HL-60/S4 treated with phorbol 12-myristate 13-acetate at 8.2 ng/mL for 4 days and 3 days (cell line): ENCODE results near the gene STK11IP.

ENCODE experiments used
- in situ Hi-C: fragments of 300-500 bp; cut with MboI; formaldehyde crosslinking; loops from 2 replicates; pipeline ENCODE4 v1.15.0; 2022; ENCODE audit warnings: low sequenced_read_pairs

Gene STK11IP

GRCh38 chr2:219631904-219632759, 34.5 kb downstream of the STK11IP start:
- in situ Hi-C loops: no loop called here

DNA sequence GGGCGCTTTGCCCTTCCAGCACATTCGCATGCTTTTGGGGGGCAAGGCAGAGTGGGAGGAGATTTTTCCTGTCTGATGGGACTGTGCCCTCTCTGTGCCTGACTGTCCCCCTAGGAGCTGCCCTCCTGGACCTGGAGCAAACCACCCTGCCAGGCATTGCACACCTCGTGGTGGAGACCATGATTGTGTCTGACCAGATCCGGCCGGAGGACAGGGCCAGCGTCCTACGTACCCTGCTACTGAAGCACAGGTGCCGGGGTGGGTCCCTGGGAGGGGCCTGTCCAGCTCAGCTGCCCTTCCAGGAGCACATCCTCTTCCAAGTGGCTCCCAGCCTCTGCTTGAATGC, 35.1 kb downstream of the STK11IP start:
- in situ Hi-C loops: no loop called here

GRCh38 chr2:219633276-219634065, 35.8 kb downstream of the STK11IP start:
- in situ Hi-C loops: no loop called here

DNA sequence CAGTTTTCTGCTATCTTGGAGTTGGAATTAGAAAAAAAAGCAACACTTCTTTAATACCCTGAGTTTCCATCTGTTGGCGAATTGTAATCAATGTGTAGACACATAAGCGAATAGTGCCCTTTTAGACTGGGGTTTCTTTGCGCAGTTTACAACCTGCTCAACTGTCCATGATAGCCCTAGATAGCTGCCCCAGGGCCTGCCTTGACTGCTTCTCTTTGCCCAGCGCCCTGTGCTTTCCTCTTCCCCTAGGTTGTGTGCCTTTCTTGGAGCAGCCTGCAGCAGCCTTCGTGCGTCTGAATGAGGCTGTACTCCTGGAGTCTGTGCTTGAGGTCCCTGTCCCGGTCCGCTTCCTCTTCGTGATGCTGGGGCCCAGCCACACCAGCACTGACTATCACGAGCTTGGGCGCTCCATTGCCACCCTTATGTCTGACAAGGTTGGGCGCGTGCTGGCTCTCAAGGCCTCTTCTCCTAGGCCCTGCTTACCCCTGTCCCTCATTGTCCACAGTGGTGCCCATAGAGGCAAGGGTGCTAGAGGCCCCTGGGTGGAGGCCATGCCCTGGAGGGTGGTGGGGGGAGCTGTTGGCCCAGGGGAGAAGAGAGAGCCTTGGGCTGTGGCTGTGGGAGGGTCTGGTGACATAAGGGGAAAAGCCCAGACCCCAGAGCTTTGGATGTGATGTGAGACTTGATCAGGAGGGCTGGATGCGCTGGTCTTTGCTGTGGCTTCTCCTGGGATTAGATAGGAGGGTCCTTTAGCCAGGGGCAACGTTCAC, 36.7 kb downstream of the STK11IP start:
- in situ Hi-C loops: no loop called here

- in situ Hi-C loops: no loop called here
Measured at GRCh38 chr2:219634951-219635751, 37.5 kb downstream of the STK11IP start.

DNA sequence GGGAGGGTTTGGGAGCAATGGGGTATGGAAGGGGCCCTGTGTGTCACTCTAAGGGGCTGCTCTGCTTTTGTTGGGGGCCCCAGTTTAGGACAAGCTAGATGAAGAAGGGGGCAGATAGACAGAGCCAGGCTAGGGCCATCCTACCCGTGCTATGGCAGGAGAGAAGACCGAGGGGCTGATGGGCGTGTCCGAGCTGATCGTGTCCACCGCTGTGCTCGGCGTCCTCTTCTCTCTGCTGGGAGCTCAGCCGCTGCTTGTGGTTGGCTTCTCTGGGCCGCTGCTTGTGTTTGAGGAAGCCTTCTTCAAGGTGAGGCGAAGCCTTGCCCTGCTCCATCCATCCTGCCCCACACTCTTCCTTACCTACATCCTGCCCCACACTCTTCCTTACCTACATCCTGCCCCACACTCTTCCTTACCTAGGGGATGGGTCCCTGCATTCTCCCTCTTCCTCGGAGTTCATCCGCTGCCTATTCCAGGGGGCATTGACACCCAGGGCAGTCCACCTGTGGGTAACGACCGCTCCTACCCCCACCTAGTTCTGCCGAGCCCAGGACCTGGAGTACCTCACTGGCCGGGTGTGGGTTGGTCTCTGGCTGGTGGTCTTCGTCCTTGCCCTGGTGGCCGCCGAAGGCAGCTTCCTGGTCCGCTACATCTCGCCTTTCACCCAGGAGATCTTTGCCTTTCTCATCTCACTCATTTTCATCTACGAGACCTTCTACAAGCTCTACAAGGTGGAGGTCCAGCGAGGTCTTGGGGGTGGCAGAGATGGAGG, 38.7 kb downstream of the STK11IP start:
- in situ Hi-C loops: no loop called here

DNA sequence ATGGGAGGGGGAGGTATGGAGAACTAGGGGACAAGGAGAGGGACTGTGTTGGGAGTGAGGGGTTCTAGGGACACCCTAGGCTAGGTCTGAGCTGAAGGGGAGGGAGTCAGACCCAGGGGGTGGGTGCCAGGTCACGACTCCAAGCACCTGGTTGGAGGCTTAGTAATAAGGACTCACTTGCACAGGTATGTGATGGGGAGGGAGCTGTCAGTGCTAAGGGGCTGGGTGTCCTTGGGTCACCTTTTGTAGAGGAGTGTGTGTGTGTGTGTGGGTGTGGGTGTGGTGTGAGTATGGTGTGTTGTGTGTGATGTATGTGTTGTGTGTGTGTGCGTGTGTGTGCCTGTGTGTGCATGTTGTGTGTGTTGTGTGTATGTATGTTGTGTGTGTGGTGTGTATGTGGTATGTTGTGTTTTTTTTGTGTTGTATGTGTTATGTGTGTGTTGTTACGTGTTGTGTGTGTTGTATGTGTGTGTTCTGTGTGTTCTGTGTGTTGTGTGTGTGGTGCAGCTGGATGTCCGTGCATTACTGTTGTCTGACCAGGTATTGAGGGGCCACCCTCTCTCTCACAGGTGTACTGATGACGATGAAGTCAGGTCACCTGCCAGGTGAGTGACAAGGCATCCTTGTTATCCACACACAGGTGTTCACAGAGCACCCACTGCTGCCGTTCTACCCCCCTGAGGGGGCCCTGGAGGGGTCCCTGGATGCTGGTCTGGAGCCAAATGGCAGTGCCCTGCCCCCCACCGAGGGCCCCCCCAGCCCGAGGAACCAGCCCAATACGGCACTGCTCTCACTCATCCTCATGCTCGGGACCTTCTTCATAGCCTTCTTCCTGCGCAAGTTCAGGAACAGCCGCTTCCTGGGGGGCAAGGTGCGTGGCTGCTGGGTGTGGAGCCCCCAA, 39.5 kb downstream of the STK11IP start:
- in situ Hi-C loops: no loop called here

DNA sequence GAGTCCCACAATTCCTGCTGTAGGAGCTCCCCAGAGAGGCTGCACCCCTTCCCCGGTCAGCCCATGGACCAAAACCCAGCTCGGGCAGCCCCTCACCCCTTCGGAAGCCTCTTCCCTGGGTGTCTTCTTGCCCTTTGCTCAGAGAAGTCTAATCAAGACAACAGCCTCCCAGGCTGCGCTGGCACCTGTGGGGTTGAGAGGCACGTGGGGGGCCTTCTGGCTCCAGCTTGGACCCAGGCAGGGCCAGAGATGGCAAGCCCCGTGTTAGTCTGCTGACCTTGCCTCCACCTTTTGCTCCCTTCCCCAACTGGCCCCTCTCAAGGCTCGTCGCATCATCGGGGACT, 40.2 kb downstream of the STK11IP start:
- in situ Hi-C loops: no loop called here

- in situ Hi-C loops: no loop called here
Measured at GRCh38 chr2:219638217-219638947, 40.7 kb downstream of the STK11IP start.

DNA sequence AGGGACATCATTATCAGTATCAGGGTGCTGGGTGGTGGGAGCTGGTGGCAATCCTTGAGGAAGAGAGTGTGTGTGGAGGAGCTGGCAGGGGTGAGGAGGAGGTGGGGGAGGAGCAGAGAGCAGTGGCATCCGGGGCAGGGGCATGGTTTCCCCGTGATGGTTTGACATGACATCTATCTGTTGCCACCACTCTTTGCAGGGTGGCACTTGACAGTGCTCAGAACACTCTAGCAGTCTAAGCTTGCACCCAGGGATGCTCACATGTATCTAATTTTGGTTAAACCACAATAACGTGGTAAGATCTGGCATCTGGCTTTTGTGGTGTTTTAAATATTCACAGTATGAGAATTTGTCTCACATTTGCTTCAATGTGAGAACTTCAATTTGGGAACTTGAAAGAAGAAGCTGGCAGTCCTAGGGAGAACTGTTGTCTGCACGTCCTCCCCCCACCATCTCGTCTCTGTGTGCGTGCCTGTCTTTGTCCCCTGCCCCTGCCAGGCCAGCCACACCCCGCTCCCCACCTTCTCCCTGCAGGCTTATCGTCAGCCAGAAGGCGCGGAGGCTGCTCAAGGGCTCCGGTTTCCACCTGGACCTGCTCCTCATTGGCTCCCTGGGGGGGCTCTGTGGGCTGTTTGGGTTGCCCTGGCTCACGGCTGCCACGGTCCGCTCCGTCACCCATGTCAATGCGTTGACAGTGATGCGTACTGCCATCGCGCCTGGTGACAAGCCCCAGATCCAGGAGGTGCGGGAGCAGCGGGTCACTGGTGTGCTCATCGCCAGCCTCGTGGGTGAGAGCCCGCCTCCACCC, 41.5 kb downstream of the STK11IP start:
- in situ Hi-C loops: no loop called here

GRCh38 chr2:219641390-219642068, 43.9 kb downstream of the STK11IP start:
- in situ Hi-C loops: loop anchor here (10.0 kb wide), 1 partner anchor 97 kb away; the partner anchor contains the start of genes CHPF and TMEM198

DNA sequence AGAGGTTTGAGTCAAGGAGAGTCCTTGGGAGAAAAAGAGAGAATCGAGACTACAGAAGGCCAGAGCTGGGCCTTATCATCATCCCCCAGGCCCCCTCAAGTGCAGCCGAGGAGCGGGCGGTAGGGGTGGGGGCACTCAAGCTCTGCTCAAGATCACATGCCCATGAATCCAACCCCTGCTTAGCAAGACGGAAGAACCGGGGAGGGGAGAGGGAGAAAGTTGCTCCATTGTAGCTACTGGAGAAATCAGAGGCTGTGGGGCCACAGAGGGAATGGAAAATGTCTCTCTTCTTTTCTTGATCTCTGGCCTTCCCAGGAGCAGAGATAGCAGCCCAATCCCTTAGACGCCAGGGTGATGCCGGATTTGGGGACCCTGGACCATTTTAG, 44.4 kb downstream of the STK11IP start:
- in situ Hi-C loops: loop anchor here (10.0 kb wide), 1 partner anchor 97 kb away; the partner anchor contains the start of genes CHPF and TMEM198

DNA sequence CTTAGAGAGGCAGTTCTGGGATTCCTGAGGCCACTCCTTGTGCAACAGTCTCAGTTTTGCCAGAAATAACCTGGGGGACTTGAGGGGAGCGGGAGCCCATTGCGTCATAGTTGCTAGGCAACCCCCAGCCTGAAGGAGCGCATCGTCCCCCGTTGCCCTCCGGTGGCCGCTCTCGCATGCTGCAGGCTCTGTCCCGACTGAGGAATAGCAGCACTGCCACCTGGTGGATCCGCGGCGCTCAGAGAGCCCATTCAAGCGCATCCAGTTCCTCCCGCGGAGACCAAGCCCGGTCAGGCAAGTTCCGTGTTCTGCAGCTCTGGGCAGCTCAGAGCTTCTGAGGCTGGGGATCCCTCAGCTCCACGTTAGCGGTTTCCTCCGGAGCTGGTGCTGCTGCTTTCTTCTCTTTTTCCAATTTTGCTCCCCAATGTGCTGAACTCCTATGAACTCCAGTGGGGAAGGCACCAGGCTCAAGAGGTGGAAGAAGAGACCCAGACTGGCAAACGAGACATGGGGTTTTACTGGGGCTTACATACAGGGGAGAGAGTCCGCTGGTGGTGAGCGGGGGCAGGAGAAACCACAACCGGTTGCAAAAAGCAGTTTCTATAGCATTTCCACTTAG, 44.9 kb downstream of the STK11IP start:
- in situ Hi-C loops: loop anchor here (10.0 kb wide), 1 partner anchor 98 kb away; the partner anchor contains the start of genes CHPF and TMEM198

- in situ Hi-C loops: loop anchor here (10.0 kb wide), 1 partner anchor 98 kb away; the partner anchor contains the start of genes CHPF and TMEM198
Measured at GRCh38 chr2:219643084-219643473, 45.4 kb downstream of the STK11IP start.

GRCh38 chr2:219643788-219644398, 46.2 kb downstream of the STK11IP start:
- in situ Hi-C loops: loop anchor here (10.0 kb wide), 1 partner anchor 99 kb away; the partner anchor contains the start of genes CHPF and TMEM198
